Activated T-helper 2 cell treated with anti-CD3 and anti-CD28 coated beads, Interferon-gamma antibody, Interleukin-2, Interleukin-4, amounts not matched to agents 10 μg/mL and 5 μg/mL and 100 μg/mL, durations not matched to agents 14 hours and 24 hours and 36 hours (primary cell): ENCODE data around the gene IL17B. TPM values are rescaled to one million over a fixed set of nuclear protein-coding genes. Genes with fewer than 3 reads are reported as not detected.

Experiments
- DNase-seq: peaks from one replicate; pipeline ENCODE4 v3.0.0; 2021; ENCODE audit warnings: low spot score
- H3K27ac Mint-ChIP-seq: one replicate; pipeline ENCODE4 v1.8.0; 2021; ENCODE audit warnings: mixed read lengths
- H3K27me3 Mint-ChIP-seq: one replicate; pipeline ENCODE4 v1.8.0; 2021; ENCODE audit warnings: low read depth, mixed read lengths
- H3K36me3 Mint-ChIP-seq: one replicate; pipeline ENCODE4 v1.8.0; 2021; ENCODE audit warnings: low read depth, mixed read lengths
- H3K4me1 Mint-ChIP-seq: one replicate; pipeline ENCODE4 v1.8.0; 2021; ENCODE audit warnings: low read depth, mixed read lengths
- H3K4me3 Mint-ChIP-seq: one replicate; pipeline ENCODE4 v1.8.0; 2021; ENCODE audit warnings: low read depth, mild to moderate bottlenecking, moderate library complexity, mixed read lengths
- H3K9me3 Mint-ChIP-seq: one replicate; pipeline ENCODE4 v1.8.0; 2021; ENCODE audit warnings: mixed read lengths
- intact Hi-C: fragments of 100-400 bp; cut with micrococcal nuclease; formaldehyde crosslinking; loops from one replicate; pipeline ENCODE4 v1.15.1; 2023
- total RNA-seq: library from RNA; stranded (reverse); gene quantifications from 2 replicates; pipeline ENCODE4 v1.2.3, GENCODE V29; 2022

The IL17B gene
- total RNA-seq, 1 donor from 2014 or later: not detected

GRCh38 chr5:149374801-149375200, 4.3 kb downstream of the IL17B start:
- no peaks in the 10 kb centered on the region for H3K27me3 Mint-ChIP-seq
- no peaks in the 10 kb centered on the region for H3K4me1 Mint-ChIP-seq
- no peaks in the 10 kb centered on the region for H3K36me3 Mint-ChIP-seq
- no peak overlapping the region for H3K27ac Mint-ChIP-seq
- DNase-seq: no peak
- intact Hi-C loops: no loop called here
- no peaks in the 10 kb centered on the region for H3K9me3 Mint-ChIP-seq
- no peak overlapping the region for H3K4me3 Mint-ChIP-seq

GRCh38 chr5:149374303-149374702, 4.8 kb downstream of the IL17B start:
- DNase-seq: no peak
- Mint-ChIP-seq H3K27ac (no peak overlapping the region), H3K4me1 (no peaks in the 10 kb centered on the region), H3K4me3 (no peak overlapping the region), H3K9me3 (no peaks in the 10 kb centered on the region), H3K27me3 (no peaks in the 10 kb centered on the region), H3K36me3 (no peaks in the 10 kb centered on the region)
- intact Hi-C loops: no loop called here

GRCh38 chr5:149372932-149373331, 6.2 kb downstream of the IL17B start:
- Mint-ChIP-seq H3K27ac (no peak overlapping the region), H3K4me3 (no peak overlapping the region), H3K27me3 (no peaks in the 10 kb centered on the region), H3K9me3 (no peaks in the 10 kb centered on the region), H3K36me3 (no peaks in the 10 kb centered on the region), H3K4me1 (no peaks in the 10 kb centered on the region)
- DNase-seq: no peak
- intact Hi-C loops: no loop called here

GRCh38 chr5:149372076-149372795, 6.9 kb downstream of the IL17B start:
- H3K27ac Mint-ChIP-seq: no peak overlapping the region
- no peaks in the 10 kb centered on the region for H3K9me3 Mint-ChIP-seq
- intact Hi-C loops: no loop called here

GRCh38 chr5:149371296-149371962, 7.7 kb downstream of the IL17B start:
- peaks cover 6% of the 10 kb centered on the region for H3K4me1 Mint-ChIP-seq
- intact Hi-C loops: loop anchor here (1.0 kb wide), 1 partner anchor 54 kb away; no protein-coding TSS in a partner anchor

More at GRCh38 chr5:149372076-149372795, 6.9 kb downstream of the IL17B start:
- DNase-seq: no peak
- H3K4me3 Mint-ChIP-seq: no peak overlapping the region
- H3K4me1 Mint-ChIP-seq: peaks cover 4% of the 10 kb centered on the region
- no peaks in the 10 kb centered on the region for H3K27me3 Mint-ChIP-seq
- peaks cover 4% of the 10 kb centered on the region for H3K36me3 Mint-ChIP-seq

GRCh38 chr5:149370878-149371277, 8.2 kb downstream of the IL17B start:
- DNase-seq: no peak
- H3K36me3 Mint-ChIP-seq: peaks cover 8% of the 10 kb centered on the region
- no peaks in the 10 kb centered on the region for H3K9me3 Mint-ChIP-seq
- H3K27me3 Mint-ChIP-seq: no peaks in the 10 kb centered on the region
- H3K4me1 Mint-ChIP-seq: peaks cover 6% of the 10 kb centered on the region
- H3K4me3 Mint-ChIP-seq: no peak overlapping the region
- H3K27ac Mint-ChIP-seq: no peak overlapping the region
- intact Hi-C loops: loop anchor here (1.0 kb wide), 1 partner anchor 54 kb away; no protein-coding TSS in a partner anchor

More at GRCh38 chr5:149371296-149371962, 7.7 kb downstream of the IL17B start:
- Mint-ChIP-seq H3K27me3 (no peaks in the 10 kb centered on the region), H3K36me3 (peaks cover 8% of the 10 kb centered on the region), H3K9me3 (no peaks in the 10 kb centered on the region), H3K27ac (no peak overlapping the region), H3K4me3 (no peak overlapping the region)
- DNase-seq: peak; percentile 49

GRCh38 chr5:149367972-149368645, 11.0 kb downstream of the IL17B start:
- no peaks in the 10 kb centered on the region for H3K9me3 Mint-ChIP-seq
- peaks cover 11% of the 10 kb centered on the region for H3K36me3 Mint-ChIP-seq
- no peaks in the 10 kb centered on the region for H3K27me3 Mint-ChIP-seq
- intact Hi-C loops: loop anchor here (1.0 to 5.0 kb wide), 2 partner anchors 51 to 194 kb away; no protein-coding TSS in a partner anchor
- no peak overlapping the region for H3K4me3 Mint-ChIP-seq
- H3K27ac Mint-ChIP-seq: no peak overlapping the region
- H3K4me1 Mint-ChIP-seq: peaks cover 6% of the 10 kb centered on the region
- no peak for DNase-seq

- Mint-ChIP-seq H3K9me3 (no peaks in the 10 kb centered on the region), H3K4me1 (peaks cover 7% of the 10 kb centered on the region), H3K27ac (no peak overlapping the region), H3K4me3 (no peak overlapping the region), H3K27me3 (no peaks in the 10 kb centered on the region), H3K36me3 (peaks cover 11% of the 10 kb centered on the region)
- intact Hi-C loops: loop anchor here (1.0 to 5.0 kb wide), 2 partner anchors 50 to 195 kb away; no protein-coding TSS in a partner anchor
- DNase-seq: peak; percentile 32
These were observed 11.7 kb downstream of the IL17B start for GRCh38 chr5:149367249-149367971.

- Mint-ChIP-seq H3K27me3 (no peaks in the 10 kb centered on the region), H3K4me1 (peaks cover 7% of the 10 kb centered on the region), H3K9me3 (no peaks in the 10 kb centered on the region), H3K27ac (no peak overlapping the region), H3K36me3 (peaks cover 11% of the 10 kb centered on the region), H3K4me3 (no peak overlapping the region)
- intact Hi-C loops: loop anchor here (5.0 kb wide), 1 partner anchor 196 kb away; no protein-coding TSS in a partner anchor
- DNase-seq: no peak
These were observed 12.8 kb downstream of the IL17B start for GRCh38 chr5:149366169-149366729.

GRCh38 chr5:149365418-149365817, 13.7 kb downstream of the IL17B start:
- H3K36me3 Mint-ChIP-seq: peaks cover 11% of the 10 kb centered on the region

GRCh38 chr5:149364719-149365118, 14.4 kb downstream of the IL17B start:
- intact Hi-C loops: loop anchor here (5.0 kb wide), 1 partner anchor 198 kb away; no protein-coding TSS in a partner anchor
- H3K9me3 Mint-ChIP-seq: no peaks in the 10 kb centered on the region
- H3K27ac Mint-ChIP-seq: no peak overlapping the region
- H3K27me3 Mint-ChIP-seq: no peaks in the 10 kb centered on the region
- H3K4me3 Mint-ChIP-seq: no peak overlapping the region
- peaks cover 19% of the 10 kb centered on the region for H3K4me1 Mint-ChIP-seq
- peaks cover 17% of the 10 kb centered on the region for H3K36me3 Mint-ChIP-seq
- no peak for DNase-seq

More at GRCh38 chr5:149365418-149365817, 13.7 kb downstream of the IL17B start:
- Mint-ChIP-seq H3K4me1 (peaks cover 12% of the 10 kb centered on the region), H3K4me3 (no peak overlapping the region), H3K27me3 (no peaks in the 10 kb centered on the region), H3K27ac (no peak overlapping the region), H3K9me3 (no peaks in the 10 kb centered on the region)
- intact Hi-C loops: loop anchor here (5.0 kb wide), 1 partner anchor 197 kb away; no protein-coding TSS in a partner anchor
- no peak for DNase-seq

GRCh38 chr5:149363936-149364335, 15.2 kb downstream of the IL17B start:
- intact Hi-C loops: no loop called here
- no peak overlapping the region for H3K27ac Mint-ChIP-seq
- H3K4me1 Mint-ChIP-seq: peaks cover 26% of the 10 kb centered on the region
- no peak for DNase-seq
- no peak overlapping the region for H3K4me3 Mint-ChIP-seq
- H3K27me3 Mint-ChIP-seq: no peaks in the 10 kb centered on the region
- no peaks in the 10 kb centered on the region for H3K9me3 Mint-ChIP-seq
- H3K36me3 Mint-ChIP-seq: peaks cover 18% of the 10 kb centered on the region
